ENCODE results near the gene KIRREL3. TPM values are rescaled to one million over a fixed set of nuclear protein-coding genes. Genes with fewer than 3 reads are reported as not detected.

KIRREL3 gene
- total RNA-seq, 4 donors from 2014 or later, result 0.19 TPM; not detected in 3

DNA sequence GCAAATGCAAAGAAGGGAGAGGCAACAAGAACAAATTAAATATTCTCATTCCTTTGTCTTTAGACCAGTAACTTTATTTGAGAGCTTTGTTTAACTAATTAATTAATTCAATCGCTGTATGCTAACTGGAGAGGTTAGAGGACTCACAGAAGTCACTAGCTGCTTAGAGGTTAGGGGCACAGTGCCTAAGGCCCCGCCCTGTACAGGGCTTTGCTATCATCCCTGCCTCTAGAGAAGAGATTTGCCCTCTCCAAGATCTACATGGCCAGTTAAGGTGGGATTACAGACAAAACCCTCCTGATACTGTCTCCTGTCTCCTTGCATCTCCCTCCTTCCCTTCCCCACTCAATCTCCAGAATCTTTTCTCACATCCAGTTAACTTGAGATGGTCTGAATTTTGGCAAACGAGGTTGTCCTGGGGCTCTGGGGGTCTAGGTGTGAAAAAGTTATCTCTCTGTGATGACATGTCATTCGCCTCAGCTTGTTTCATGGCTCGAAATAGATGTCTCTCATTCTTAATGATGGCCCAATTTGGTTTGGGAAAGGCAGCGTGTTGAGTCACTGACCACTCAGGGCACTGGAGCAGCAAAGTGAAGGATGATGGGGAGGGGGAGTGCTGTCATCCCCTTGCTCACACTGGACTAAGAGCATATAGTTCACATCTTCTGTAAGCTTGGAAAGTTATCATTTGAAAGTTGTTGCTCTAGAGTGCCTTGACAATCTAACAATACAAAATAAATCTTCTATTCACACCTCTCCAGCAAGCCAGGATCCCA lies 190.9 kb downstream of the KIRREL3 start:
- intact Hi-C loops (cut with DNase I), result no loop called here
- H3K4me1 ChIP-seq, result no peaks in the 10 kb centered on the region
- no peak overlapping the region for H3K27ac ChIP-seq
- no peaks in the 10 kb centered on the region for H3K36me3 ChIP-seq
- no peak overlapping the region for H3K4me3 ChIP-seq
- H3K27me3 ChIP-seq, result no peaks in the 10 kb centered on the region
- 64 to 70% methylated on average over 5 to 6 of the region's 6 CpGs for WGBS, 2 donors
- no peak for DNase-seq
- H3K9me3 ChIP-seq, result no peaks in the 10 kb centered on the region
- TF ChIP-seq CTCF (IDR thresholded peaks at IDR 0.05), result no peak
- TF ChIP-seq POLR2A (IDR thresholded peaks at IDR 0.05), result no peak

- Histone ChIP-seq H3K27me3 (no peaks in the 10 kb centered on the region), H3K4me1 (no peaks in the 10 kb centered on the region), H3K9me3 (no peaks in the 10 kb centered on the region), H3K27ac (no peak overlapping the region), H3K4me3 (no peak overlapping the region), H3K36me3 (no peaks in the 10 kb centered on the region)
- DNase-seq, result no peak
- TF ChIP-seq POLR2A (IDR thresholded peaks at IDR 0.05) (no peak), CTCF (IDR thresholded peaks at IDR 0.05) (no peak)
- intact Hi-C loops (cut with DNase I), result no loop called here
- WGBS, 2 donors, result 58 to 61% methylated on average over 2 of the region's 2 CpGs
These were observed 191.7 kb downstream of the KIRREL3 start for GRCh38 chr11:126808836-126809235.

- no peak for DNase-seq
- H3K4me1 ChIP-seq, result no peaks in the 10 kb centered on the region
- H3K4me3 ChIP-seq, result no peak overlapping the region
- intact Hi-C loops (cut with DNase I), result no loop called here
- H3K36me3 ChIP-seq, result no peaks in the 10 kb centered on the region
- H3K9me3 ChIP-seq, result no peaks in the 10 kb centered on the region
- H3K27ac ChIP-seq, result no peak overlapping the region
- 36 to 44% methylated on average over 2 of the region's 2 CpGs for WGBS, 2 donors
- no peak for TF ChIP-seq POLR2A (IDR thresholded peaks at IDR 0.05)
- no peak for TF ChIP-seq CTCF (IDR thresholded peaks at IDR 0.05)
- H3K27me3 ChIP-seq, result no peaks in the 10 kb centered on the region
These were observed 192.3 kb downstream of the KIRREL3 start for GRCh38 chr11:126808296-126808695.

DNA sequence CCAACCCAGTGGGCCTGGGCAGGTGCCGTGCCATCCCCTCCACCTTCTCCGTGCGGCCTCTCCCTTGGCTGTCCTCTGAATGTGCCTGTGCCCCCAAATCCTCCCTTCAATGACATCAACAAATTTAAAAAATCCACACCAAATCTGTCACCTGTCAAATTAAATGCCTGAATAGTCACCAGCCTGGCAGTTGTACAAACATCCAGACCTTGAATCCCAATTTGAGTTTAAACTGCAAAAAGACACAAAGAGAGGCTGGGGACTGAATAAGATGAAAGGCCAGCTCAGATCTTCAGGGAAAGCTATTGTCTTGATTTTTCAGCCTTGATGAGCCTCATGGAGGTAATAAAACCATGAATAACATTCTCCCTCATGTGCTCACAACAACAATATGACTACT lies 194.7 kb downstream of the KIRREL3 start:
- intact Hi-C loops (cut with DNase I), result no loop called here
- WGBS, 2 donors, result 77 to 97% methylated on average over 3 of the region's 3 CpGs
- H3K4me3 ChIP-seq, result no peak overlapping the region
- H3K9me3 ChIP-seq, result no peaks in the 10 kb centered on the region
- no peak overlapping the region for H3K27ac ChIP-seq
- H3K36me3 ChIP-seq, result no peaks in the 10 kb centered on the region
- H3K27me3 ChIP-seq, result no peaks in the 10 kb centered on the region
- TF ChIP-seq POLR2A (IDR thresholded peaks at IDR 0.05) (no peak), CTCF (IDR thresholded peaks at IDR 0.05) (no peak)
- no peaks in the 10 kb centered on the region for H3K4me1 ChIP-seq
- DNase-seq, result no peak

- H3K9me3 ChIP-seq, result no peaks in the 10 kb centered on the region
- H3K4me3 ChIP-seq, result no peak overlapping the region
- 60 to 78% methylated on average over 2 of the region's 2 CpGs for WGBS, 2 donors
- H3K27ac ChIP-seq, result no peak overlapping the region
- H3K27me3 ChIP-seq, result no peaks in the 10 kb centered on the region
- no peak for DNase-seq
- H3K36me3 ChIP-seq, result no peaks in the 10 kb centered on the region
- intact Hi-C loops (cut with DNase I), result no loop called here
- TF ChIP-seq POLR2A (IDR thresholded peaks at IDR 0.05) (no peak), CTCF (IDR thresholded peaks at IDR 0.05) (no peak)
- H3K4me1 ChIP-seq, result no peaks in the 10 kb centered on the region
These were observed 196.2 kb downstream of the KIRREL3 start for GRCh38 chr11:126804363-126804762.

All from esophagus squamous epithelium (tissue), 5 donors.